ENCODE data around the gene UNC45A.
"Not testable (repeated sequence)": the region's sequence is repeated elsewhere in the genome, so short reads cannot be mapped to it uniquely, and the experiment has no call there.

UNC45A gene

DNA sequence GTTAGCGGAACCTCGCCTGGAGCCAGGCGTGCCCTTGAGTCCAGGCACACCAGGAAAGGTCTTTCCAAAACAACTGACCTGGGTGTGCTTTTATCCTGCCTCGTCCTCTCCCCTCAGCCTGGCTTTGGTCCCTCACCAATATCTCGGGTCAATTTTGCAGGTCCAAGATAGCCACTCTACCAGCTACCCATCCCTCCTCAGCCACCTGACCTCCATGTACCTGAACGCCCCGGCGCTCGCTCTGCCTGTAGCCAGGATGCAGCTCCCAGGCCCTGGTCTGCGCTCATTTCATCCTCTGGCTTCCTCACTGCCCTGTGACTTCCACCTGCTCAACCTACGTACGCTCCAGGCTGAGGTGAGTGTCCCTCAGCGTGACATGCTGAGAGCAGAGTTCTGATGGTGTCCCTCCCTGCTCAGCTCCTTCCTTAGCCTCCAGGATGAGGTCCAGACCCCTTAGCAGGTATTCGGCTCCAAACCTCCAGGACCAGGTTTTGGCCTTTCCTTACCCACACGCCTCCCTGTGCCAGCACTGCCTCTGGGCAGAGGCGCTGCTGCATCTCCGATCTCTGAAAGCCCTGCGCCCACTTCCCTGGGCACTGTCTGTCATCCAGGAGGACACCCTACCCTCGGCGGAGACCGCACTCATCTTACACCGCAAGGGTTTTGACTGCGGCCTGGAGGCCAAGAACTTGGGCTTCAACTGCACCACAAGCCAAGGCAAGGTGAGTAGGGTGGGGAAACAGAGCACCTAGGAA is 16.9 kb upstream of the UNC45A start:
- DNase-seq: no peak

DNA sequence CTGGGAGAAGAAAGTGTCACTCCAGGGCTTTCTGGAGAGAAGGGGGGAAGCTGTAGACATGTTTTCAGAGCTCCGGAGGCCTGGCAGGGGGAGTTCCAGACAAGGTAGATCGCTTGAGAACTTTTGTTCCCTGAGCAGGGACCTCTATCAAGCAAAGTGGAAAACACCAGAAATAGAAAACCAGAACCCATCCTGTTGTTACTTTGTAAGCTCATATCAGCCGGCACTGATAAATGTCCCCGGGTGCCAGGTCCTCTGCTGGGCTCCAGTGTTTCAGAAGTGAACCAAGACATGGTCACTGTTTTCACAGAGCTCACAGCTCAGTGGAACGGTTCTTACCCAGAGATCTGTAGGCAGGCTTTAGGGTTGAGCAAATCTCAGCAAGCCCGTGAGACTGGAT is 16.2 kb upstream of the UNC45A start:
- no peak for DNase-seq

DNA sequence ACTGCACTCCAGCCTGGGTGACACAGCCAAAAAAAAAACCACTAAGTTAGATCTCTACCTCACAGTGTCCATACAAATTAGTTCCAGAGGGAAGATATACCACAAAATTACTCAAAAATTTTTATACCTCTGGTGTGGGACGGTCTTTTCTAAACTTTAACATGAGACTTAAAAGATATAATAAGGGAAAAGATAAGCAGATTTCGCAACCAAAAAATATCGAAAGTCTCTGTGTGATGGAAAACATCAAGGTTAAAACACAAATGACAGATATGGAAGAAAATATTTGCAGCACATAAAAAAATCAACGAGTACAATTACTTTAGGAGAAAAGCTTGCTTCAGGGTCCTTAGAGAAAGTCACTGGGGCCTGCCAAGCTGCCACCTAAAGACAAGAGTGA is 13.2 kb upstream of the UNC45A start:
- DNase-seq: no peak

DNA sequence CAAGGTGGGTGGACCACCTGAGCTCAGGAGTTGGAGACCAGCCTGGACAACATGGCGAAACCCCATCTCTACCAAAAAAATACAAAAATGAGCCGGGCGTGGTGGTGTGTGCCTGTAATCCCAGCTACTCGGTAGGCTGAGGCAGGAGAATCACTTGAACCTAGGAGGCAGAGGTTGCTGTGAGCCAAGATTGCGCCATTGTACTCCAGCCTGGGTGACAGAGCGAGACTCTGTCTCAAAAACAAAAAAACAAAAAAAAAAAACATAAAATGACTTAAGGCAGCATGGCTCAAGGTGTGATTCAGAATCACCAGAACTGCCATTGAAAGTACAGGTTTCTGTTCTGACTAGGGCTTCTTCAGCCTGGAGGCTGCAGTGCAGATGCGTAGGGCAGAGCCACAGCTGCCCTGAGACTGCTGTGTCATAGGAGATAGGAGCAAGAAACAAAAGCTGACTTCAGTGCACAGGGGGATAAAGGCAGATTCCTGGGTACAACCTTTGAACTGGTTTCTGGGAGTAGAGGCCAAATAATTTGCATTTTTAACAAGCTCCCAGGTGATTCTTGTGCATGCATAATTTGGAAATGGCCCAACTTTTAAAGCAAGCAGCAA is 12.3 kb upstream of the UNC45A start:
- not testable (repeated sequence) for DNase-seq

DNA sequence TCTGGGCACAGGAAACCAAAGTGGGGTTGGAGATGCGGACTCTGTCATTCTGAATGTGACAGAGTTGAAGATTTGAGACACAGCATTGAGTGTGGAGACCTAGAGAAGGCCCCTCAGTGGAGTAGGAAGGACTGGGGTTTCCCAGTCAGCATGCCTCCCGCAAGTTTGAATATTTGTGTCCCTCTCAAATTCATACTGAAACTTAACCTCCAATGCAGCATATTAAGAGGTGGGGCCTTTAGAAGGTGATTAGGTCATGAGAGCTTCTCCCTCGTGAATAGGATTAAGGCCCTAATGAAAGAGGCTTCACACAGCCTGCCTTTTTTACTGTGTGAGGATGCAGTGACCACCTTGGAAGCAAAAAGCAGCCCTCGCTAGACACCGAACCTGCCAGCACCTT is 10.7 kb upstream of the UNC45A start:
- DNase-seq: no peak

DNA sequence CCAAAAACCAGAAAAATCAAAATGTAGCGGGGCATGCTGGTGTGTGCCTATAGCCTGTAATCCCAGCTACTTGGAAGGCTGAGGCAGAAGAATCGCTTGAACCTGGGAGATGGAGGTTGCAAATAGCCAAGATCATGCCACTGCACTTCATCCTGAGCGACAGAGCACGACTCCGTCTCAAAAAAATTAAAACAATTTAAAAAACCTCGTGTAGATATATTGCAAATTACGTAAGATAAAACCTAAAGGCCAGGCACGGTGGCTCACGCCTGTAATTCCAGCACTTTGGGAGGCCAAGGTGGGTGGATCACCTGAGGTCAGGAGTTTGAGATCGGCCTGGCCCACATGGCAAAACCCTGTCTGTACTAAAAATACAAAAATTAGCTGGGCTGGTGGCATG is 8.3 kb upstream of the UNC45A start:
- DNase-seq: not testable (repeated sequence)

DNA sequence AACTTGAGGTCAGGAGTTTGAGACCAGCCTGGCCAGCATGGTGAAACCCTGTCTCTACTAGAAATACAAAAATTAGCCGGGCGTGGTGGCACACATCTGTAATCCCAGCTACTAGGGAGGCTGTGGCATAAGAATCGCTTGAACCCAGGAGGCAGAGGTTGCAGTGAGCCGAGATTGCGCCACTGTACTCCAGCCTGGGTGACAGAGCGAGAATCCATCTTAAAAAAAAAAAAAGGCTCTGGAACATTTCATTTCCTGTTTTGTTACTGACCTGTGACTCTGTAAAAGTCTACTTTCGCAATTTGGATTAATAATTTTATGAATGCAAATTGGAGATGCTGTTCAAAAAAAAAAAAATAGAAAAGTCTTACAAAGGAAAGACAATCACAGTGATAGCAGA is 7.0 kb upstream of the UNC45A start:
- DNase-seq: not testable (repeated sequence)

DNA sequence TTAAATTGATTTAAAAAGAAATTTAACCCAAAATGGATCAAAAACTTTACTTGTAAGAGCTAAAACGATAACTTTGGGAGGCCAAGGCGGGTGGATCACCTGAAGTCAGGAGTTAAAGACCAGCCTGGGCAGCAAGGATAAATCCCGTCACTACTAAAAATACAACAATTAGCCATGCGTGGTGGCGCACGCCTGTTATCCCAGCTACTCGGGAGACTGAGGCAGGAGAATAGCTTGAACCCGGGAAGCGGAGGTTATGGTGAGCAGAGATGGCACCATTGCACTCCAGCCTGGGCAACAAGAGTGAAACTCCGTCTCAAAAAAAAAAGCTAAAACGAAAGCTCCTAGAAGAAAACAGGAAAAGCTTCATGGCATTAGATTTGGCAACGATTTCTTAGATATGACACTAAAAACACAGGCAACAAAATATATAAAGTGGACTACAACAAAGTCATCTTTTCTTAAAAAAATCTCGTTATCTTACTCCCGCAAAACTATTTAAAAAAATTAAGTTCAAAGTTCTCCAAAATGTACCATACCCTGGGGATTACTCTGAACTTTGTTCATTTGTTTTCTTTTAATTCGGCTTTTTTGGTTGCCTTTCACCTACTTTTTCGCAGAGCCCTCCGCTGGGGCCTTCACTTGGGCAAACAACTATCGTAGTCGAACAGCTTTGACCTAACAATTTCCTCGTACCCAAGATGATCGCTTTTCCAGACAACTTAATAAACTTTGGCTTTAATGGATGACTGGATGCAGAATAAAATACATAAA is 5.7 kb upstream of the UNC45A start:
- no peak for DNase-seq

DNA sequence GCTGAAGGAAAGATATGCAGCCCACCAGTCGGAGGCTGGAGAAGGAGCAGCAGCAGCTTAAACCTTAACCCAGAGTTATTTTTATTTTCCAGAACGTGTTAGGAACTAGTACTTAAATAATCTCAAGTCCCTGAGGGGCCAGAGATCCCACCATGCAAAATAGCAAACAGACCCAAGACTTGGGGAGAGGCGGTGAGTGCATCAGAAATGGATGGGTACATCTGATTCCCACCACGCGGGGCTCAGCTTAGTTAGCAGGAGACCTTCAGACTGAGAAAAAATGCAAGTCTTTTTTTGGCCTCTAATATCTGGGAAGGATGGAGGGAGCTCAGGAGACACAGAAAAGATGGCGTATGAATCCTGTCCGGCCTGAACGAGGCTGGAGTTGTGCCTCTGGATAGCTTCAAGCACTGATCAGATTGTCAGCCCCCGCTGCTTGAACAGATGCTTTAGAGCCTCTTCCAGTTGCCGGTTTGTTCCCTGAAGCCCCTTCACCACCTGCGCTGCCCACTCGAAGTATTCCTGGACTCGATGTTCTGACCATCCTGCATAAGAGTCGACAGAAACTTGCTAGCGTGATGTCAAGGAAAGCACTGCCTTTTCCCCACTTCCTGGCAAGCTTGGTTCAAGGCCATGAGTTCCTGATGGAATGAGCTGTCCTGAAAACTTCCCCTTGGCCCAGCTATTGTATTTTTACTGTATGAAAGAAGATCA is 4.1 kb upstream of the UNC45A start:
- DNase-seq: peak; percentile 13

DNA sequence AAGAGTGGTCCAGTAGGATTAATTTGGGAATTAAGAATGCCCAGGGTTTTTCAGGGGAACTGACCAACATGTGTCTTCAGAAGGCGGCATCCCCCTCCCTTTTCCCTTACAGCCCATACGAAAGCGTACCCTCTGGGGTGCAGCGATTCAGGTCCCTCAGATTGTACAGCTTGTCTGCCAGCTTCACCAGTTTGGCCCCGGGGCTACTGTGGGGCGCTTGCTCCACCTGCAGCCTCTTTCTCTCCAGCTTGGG is 3.6 kb upstream of the UNC45A start:
- DNase-seq: no peak

DNA sequence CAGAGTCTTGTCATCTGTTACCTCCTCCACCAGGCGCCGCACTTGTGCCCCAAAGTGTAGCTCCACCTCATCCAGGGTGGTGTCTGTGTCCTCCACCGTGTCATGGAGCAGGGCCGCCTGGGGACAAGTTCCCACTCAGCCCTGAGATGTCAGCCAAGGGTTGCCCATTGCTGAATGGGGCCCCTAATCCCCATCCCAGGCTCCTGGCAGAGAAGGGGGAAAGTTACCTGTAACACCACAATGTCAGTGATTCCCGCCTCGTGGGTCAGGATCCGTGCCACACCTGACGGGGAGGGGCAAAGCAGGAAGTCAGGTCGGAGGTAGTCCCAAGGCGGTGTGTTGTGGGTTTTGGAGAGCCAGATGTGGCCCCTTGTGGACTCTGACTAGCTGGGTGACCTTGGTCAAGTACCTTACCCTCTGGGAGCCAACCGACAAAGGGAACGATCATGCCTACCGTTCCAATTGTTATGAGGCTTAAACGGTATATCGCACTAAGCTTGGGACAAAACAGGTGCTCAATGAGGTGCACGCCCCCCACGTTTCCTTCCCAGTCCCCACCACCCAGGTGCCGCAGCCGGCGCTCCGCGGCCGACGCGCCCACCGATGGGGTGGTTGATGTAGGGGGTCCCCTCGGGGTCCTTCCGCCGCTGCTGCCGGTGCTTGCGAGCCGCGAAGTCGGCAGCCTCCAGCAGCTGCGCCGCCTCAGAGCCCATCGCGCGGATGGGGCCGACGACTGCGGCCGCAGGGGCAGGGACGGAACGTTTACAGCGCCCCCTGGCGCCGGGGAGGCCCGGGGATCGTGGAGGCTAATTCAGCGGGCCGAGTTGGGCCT is 3.0 kb upstream of the UNC45A start, which contains the start of gene HDDC3:
Gene HDDC3, minus strand, starts transcription at position 722 of the 832 bp plus-strand sequence. Its CDS starts 9 bp downstream, at position 713.
- peak; percentile 76 for DNase-seq

DNA sequence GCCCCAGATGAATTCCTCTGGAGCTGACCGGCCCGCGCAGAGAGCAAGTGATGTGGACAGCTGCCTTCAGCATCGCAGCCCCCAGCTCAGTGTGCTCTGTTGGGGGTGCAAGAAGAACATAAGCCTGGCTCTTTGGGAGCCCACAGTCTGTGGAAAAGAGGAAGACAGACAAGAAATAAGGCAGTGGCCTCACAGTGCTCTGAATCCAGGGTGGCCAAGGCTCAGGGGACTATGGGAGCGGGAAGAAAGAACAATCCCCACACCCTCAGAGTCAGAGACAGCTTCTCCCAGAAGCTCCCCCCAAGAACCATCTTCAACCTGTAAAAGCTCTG is 2.5 kb upstream of the UNC45A start:
- DNase-seq: no peak

DNA sequence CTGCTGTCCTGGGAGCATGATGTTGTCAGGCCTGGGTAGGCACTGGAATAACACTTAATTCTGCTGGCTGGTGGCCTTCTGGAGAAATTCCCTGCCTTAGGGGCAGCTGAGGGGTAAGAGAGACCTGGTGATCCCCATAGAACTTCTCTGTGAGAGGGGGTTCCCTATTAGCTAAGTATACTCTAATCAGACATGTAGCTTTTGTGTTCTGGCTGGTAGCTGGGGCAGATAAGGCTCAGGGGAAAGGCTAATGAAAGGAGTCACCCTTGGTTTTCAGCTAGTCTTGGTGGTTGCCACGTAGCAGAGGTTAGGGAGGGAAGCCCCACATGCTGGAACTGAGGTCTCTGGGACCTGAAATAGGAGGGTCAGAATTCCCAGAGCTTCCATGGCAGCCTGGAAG is 1.8 kb upstream of the UNC45A start:
- DNase-seq: no peak

DNA sequence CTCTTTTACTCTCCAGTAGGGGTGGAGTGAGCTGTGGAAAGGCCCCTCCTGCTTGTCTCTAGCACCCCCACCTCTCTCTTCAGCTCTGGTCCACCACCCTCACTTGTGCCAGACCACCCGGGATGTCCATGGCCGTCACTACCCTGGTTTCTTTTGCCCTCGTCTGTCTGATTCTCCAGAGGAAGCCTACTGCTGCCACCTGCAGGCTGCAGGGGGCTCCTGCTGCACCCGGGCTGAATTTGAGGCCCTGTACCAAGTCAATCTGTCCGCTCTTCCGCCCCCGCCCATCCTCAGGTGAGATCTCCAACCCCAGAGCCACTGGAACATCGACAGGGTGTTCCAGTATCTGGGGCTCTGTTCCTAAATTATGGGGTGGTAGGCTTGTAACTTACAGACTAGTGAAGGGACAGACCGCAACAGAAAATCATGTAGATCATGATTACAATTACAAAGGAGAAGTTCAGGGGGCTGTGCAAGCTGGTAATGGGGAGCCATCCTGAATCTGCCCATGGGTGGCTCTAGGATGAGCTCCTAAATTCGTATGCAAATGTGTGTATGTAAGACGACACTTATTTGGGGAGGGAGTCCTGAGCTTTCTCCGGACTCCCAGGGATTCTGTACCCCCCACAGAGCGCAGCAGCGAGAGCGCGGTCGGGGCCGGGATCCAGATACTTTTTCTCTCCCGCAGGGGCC is 683 bp upstream of the UNC45A start:
- DNase-seq: peak; percentile 69

DNA sequence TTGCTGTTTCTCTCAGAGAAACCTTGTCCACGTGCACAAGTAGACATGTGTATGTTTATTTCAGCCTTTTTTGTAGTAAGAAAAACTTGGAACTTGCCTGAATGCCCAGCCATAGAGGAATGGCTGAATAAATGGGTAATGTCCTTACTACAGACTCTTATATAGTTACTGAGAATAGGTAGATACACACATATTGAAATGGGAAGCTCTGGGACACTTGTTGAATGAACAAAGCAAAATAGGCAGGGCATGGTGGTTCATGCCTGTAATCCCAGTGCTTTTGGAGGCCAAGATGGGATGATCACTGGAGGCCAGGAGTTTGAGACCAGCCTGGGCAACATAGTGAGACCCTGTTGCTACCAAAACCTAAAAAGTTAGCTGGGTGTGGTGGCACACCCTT is 1.7 kb downstream of the UNC45A start:
- DNase-seq: no peak

DNA sequence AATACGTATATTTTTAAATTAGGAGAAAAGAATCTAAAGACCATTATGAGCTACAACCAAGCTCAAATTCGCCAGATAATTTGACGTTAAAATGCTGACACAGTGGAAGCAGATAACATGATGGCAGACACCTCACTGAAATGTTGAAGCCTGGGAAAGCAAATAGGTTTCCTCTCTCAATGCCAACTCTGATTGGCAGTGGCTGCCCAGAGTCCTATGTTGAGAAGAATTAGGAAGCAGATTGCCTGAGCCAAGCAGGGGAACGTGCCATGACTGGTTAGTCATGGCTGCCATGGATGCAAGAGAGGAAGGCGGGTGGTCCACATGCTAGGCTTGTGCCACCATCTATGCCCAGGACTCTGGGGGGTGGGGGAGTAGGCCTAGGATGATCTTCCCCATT is 3.2 kb downstream of the UNC45A start:
- no peak for DNase-seq

DNA sequence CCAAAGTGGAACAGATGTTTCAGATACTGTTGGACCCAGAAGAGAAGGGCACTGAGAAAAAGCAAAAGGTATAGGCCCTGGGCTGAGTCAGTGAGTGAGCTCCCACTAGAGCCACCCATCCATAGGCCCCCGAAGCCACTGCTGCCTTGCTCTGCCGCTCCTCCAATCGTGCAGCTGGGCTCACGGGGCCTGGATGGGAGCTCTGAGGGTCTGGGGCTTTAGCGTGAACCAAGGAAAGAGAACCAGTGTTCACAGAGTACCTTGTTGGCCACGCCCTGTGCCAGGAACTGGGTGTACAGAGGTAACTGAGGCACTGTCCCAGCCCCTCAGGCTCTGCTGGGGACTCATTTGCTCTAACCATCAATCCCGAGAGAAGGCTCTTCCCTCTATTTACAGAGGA is 4.7 kb downstream of the UNC45A start:
- no peak for DNase-seq

DNA sequence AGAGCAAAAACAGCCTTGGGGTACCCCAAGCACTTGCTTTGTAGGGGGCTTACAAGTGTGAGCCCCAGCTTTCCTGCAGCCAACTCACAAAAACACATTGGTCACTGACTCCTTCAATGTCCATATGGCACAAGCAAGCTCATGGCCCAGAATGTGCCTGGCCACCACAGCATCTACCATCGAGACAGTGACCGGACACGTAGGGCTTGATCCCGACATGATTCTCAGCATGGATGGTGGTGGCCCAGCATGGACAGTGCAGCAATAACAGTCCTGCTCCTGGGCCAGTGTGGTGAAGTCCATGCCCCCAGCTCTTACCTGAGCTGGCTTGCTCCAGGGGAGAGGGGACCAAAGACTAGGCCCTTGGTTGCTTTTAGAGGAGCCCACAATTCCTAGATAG is 6.0 kb downstream of the UNC45A start:
- no peak for DNase-seq

DNA sequence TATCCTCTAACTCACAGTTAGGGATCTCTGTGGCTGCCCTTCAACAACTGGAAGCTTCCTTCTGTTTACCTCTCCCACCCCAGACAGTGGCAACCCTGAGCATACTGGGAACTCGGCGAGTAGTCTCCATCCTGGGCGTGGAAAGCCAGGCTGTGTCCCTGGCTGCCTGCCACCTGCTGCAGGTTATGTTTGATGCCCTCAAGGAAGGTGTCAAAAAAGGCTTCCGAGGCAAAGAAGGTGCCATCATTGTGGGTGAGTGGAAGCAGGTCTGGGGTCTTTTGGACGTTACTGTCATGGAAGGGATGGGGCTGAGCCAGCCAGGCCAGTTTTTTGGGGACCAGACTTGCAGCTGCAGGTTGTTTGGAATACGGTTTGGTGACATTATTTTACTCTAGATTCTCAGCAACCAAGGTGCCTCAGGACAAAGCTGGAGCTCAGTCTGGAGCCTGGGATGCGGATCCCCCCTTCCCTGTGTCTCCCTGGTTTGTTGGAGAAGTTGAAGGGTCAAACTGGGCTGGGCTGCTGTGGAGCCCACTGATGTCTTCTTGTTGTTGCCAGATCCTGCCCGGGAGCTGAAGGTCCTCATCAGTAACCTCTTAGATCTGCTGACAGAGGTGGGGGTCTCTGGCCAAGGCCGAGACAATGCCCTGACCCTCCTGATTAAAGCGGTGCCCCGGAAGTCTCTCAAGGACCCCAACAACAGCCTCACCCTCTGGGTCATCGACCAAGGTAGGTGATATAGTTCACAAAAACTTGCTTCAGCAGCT is 7.5 kb downstream of the UNC45A start:
- no peak for DNase-seq

DNA sequence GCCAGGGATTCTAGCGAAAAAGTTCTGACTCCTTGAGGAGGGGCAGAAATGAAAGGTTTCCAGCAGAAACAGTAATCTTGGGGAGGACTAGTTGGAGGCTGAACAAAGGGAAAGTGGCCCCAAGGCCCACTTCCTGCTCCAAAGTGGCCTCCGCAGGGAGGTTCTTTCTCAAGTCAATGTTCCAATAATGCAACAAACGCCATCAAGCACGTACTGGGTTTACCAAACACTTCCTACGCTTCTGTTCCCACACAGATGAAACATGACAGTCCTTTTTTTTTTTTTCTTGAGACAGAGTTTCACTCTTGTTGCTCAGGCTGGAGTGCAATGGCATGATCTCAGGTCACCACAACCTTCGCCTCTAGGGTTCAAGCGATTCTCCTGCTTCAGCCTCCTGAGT is 10.0 kb downstream of the UNC45A start:
- no peak for DNase-seq

DNA sequence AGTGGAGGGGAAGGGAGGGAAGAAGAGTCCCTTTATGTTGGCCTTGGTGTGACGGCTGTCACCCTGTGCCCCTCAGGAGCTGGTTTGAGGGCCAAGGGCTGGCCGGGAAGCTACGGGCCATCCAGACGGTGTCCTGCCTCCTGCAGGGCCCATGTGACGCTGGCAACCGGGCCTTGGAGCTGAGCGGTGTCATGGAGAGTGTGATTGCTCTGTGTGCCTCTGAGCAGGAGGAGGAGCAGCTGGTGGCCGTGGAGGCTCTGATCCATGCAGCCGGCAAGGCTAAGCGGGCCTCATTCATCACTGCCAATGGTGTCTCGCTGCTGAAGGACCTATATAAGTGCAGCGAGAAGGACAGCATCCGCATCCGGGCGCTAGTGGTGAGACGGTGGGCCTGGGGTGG is 11.5 kb downstream of the UNC45A start:
- DNase-seq: no peak
